GM23248 (cell line): ENCODE data around the gene TES.

Source experiments
- EZH2 ChIP-seq: fragments of 200-600 bp; sonication (generic); IDR thresholded peaks from 2 replicates; pipeline ENCODE4 v1.6.1; 2018; ENCODE audit warnings: antibody characterized with exemption, mild to moderate bottlenecking; ENCODE audit not compliant: insufficient read depth, poor library complexity, severe bottlenecking
- EZH2phosphoT487 ChIP-seq: fragments of 200-600 bp; sonication (generic); IDR thresholded peaks from 2 replicates; pipeline ENCODE4 v1.6.1; 2018; ENCODE audit warnings: antibody characterized with exemption, moderate library complexity, mild to moderate bottlenecking, low read depth; ENCODE audit not compliant: insufficient read depth

DNA sequence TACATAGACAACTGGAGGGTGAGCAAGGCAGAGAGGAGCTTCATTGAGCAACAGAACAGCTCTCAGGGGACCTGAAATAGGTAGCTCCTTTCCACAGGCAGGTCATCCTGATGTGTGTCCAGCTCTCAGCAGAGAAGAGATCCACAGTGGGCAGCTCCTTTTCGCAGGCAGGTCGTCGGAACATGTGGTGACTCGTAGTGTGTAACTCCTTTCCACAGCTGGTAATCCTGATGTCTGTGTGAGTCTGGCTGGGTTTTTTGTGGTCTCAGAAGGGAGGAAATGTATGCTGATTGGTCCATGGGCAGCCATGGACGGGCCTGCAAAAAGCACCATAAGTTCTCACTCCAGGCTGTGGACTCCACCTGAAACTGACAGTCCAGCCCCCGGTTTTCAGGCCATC, 24.4 kb upstream of the TES start:
- no peak for TF ChIP-seq EZH2
- no peak for TF ChIP-seq EZH2phosphoT487
